IMR-90 (cell line): ENCODE measurements around the gene SCFD2. TPM values are rescaled to one million over a fixed set of nuclear protein-coding genes. Genes with fewer than 3 reads are reported as not detected.

Source experiments
- ATAC-seq: fragments of 200-7000 bp; cut with Tn5 transposase; 2 replicates; pipeline ENCODE4 v1.9.1; 2020; ENCODE audit warnings: low read depth, mild to moderate bottlenecking, moderate library complexity
- BruUV-seq: library from RNA; stranded (reverse); fragments of 400-500 nt; replicated peaks from 2 replicates; lab custom pipeline; 2021; lab: Mats Ljungman, UMichigan
- CTCF ChIA-PET: fragments of 300-600 bp; formaldehyde crosslinking; extraction: SDS; loops from one replicate; lab custom pipeline; 2021; ENCODE audit warnings: antibody characterized with exemption; lab: Yijun Ruan, JAX
- POLR2A ChIA-PET: fragments of 300-600 bp; sonication (Branson Sonifier 250); formaldehyde crosslinking; loops from one replicate; lab custom pipeline; 2022; ENCODE audit warnings: antibody characterized with exemption; ENCODE audit not compliant: unreplicated experiment; lab: Charles Lee
- DNase-seq: peaks from one replicate; pipeline ENCODE4 v3.0.0; 2013
- H2AFZ ChIP-seq: replicated peaks from 2 replicates; pipeline ENCODE3; 2013; ENCODE audit warnings: low read length, mild to moderate bottlenecking; ENCODE audit not compliant: poor library complexity
- H2AK5ac ChIP-seq: 2 replicates; pipeline ENCODE4 v1.6.1; 2013; ENCODE audit warnings: low read depth, low read length, inconsistent platforms
- H2AK9ac ChIP-seq: replicated peaks from 2 replicates; pipeline ENCODE3; 2013; ENCODE audit warnings: mild to moderate bottlenecking, low read depth, low read length, moderate library complexity; ENCODE audit not compliant: poor library complexity
- H2BK120ac ChIP-seq: 2 replicates; pipeline ENCODE4 v1.6.1; 2013; ENCODE audit warnings: low read depth, low read length, inconsistent platforms
- H2BK15ac ChIP-seq: 3 replicates; pipeline ENCODE4 v1.6.1; 2013; ENCODE audit warnings: low read depth, low read length, inconsistent platforms
- H2BK20ac ChIP-seq: 2 replicates; pipeline ENCODE4 v1.6.1; 2013; ENCODE audit warnings: low read depth, mild to moderate bottlenecking, inconsistent platforms, low read length, moderate library complexity
- H2BK5ac ChIP-seq: 2 replicates; pipeline ENCODE4 v1.6.1; 2013; ENCODE audit warnings: mild to moderate bottlenecking, low read depth, low read length, inconsistent platforms; ENCODE audit not compliant: poor library complexity, severe bottlenecking
- H3K14ac ChIP-seq: replicated peaks from 2 replicates; pipeline ENCODE4 v1.6.1; 2013; ENCODE audit warnings: low read depth, low read length, inconsistent platforms
- H3K18ac ChIP-seq: 2 replicates; pipeline ENCODE4 v1.6.1; 2013; ENCODE audit warnings: low read depth, low read length, control low read depth
- H3K23ac ChIP-seq: 2 replicates; pipeline ENCODE4 v1.6.1; 2013; ENCODE audit warnings: low read depth, low read length, inconsistent platforms
- H3K27ac ChIP-seq: 2 replicates; pipeline ENCODE4 v1.5.1; 2013; ENCODE audit warnings: mild to moderate bottlenecking, control low read depth, low read length; ENCODE audit not compliant: insufficient read depth
- H3K27me3 ChIP-seq: 2 replicates; pipeline ENCODE4 v1.6.1; 2013; ENCODE audit warnings: low read length; ENCODE audit not compliant: control insufficient read depth, insufficient read depth
- H3K36me3 ChIP-seq: 2 replicates; pipeline ENCODE4 v1.6.1; 2013; ENCODE audit warnings: low read length, mixed read lengths; ENCODE audit not compliant: control insufficient read depth, insufficient read depth
- H3K4ac ChIP-seq: 2 replicates; pipeline ENCODE4 v1.6.1; 2013; ENCODE audit warnings: low read depth, low read length, inconsistent platforms
- H3K4me1 ChIP-seq: 2 replicates; pipeline ENCODE4 v1.6.1; 2013; ENCODE audit warnings: low read length, mixed read lengths; ENCODE audit not compliant: control insufficient read depth, insufficient read depth
- H3K4me2 ChIP-seq: 2 replicates; pipeline ENCODE4 v1.6.1; 2013; ENCODE audit warnings: low read depth, mild to moderate bottlenecking, control low read depth, low read length, moderate library complexity
- H3K4me3 ChIP-seq: 2 replicates; pipeline ENCODE4 v1.5.1; 2013; ENCODE audit warnings: low read depth, mild to moderate bottlenecking, control low read depth, low read length, moderate library complexity; ENCODE audit not compliant: insufficient read depth
- H3K56ac ChIP-seq: 2 replicates; pipeline ENCODE4 v1.6.1; 2013; ENCODE audit warnings: low read length, inconsistent platforms; ENCODE audit not compliant: insufficient read depth; ENCODE audit errors: extremely low read depth
- H3K79me1 ChIP-seq, 2 experiments: 2 replicates each; pipeline ENCODE4 v1.6.1; 2013; ENCODE audit warnings: low read length in 2 of 2, inconsistent platforms in 1 of 2, low read depth in 1 of 2
- H3K9ac ChIP-seq: 2 replicates; pipeline ENCODE4 v1.6.1; 2013; ENCODE audit warnings: low read depth, low read length, control low read depth
- H3K9me1 ChIP-seq: 2 replicates; pipeline ENCODE4 v1.6.1; 2013; ENCODE audit warnings: low read length, inconsistent platforms; ENCODE audit not compliant: insufficient read depth
- H3K9me3 ChIP-seq: 2 replicates; pipeline ENCODE4 v1.6.1; 2013; ENCODE audit warnings: low read length; ENCODE audit not compliant: control insufficient read depth, insufficient read depth
- H4K20me1 ChIP-seq: 2 replicates; pipeline ENCODE4 v1.6.1; 2013; ENCODE audit warnings: low read length, inconsistent platforms; ENCODE audit not compliant: insufficient read depth
- H4K5ac ChIP-seq: 2 replicates; pipeline ENCODE4 v1.6.1; 2013; ENCODE audit warnings: mild to moderate bottlenecking, low read depth, low read length, control low read depth
- H4K8ac ChIP-seq, 2 experiments: 2 replicates each; pipeline ENCODE4 v1.6.1; 2013; ENCODE audit warnings: low read depth in 2 of 2, low read length in 2 of 2, control low read depth in 1 of 2, inconsistent platforms in 1 of 2
- H4K91ac ChIP-seq: 2 replicates; pipeline ENCODE4 v1.6.1; 2013; ENCODE audit warnings: low read depth, low read length, inconsistent platforms; ENCODE audit not compliant: insufficient read depth
- CEBPB ChIP-seq: IDR thresholded peaks from 2 replicates; pipeline ENCODE4 v1.6.1; 2012; ENCODE audit warnings: low read depth, low read length, improper control_type of control experiment
- CHD1 ChIP-seq: IDR thresholded peaks from 2 replicates; pipeline ENCODE4 v1.6.1; 2012; ENCODE audit warnings: low read depth, low read length, improper control_type of control experiment
- FOS ChIP-seq: fragments of 150-350 bp; IDR thresholded peaks from 2 replicates; pipeline ENCODE4 v1.6.1; 2016; ENCODE audit warnings: low read depth, low read length
- MAFK ChIP-seq: IDR thresholded peaks from 2 replicates; pipeline ENCODE4 v1.6.1; 2012; ENCODE audit warnings: low read depth, low read length, improper control_type of control experiment
- MAZ ChIP-seq: IDR thresholded peaks from 2 replicates; pipeline ENCODE4 v1.6.1; 2012; ENCODE audit warnings: low read depth, mild to moderate bottlenecking, low read length, improper control_type of control experiment, moderate library complexity, borderline replicate concordance
- MXI1 ChIP-seq: IDR thresholded peaks from 2 replicates; pipeline ENCODE4 v1.6.1; 2012; ENCODE audit warnings: low read depth, mild to moderate bottlenecking, low read length, moderate library complexity, borderline replicate concordance
- NFE2L2 ChIP-seq: fragments of 150-350 bp; IDR thresholded peaks from 2 replicates; pipeline ENCODE4 v1.6.1; 2016; ENCODE audit warnings: low read depth, mild to moderate bottlenecking, low read length
- RAD21 ChIP-seq: IDR thresholded peaks from 2 replicates; pipeline ENCODE4 v1.6.1; 2012; ENCODE audit warnings: low read length, improper control_type of control experiment
- RFX5 ChIP-seq: IDR thresholded peaks from 2 replicates; pipeline ENCODE4 v1.8.0; 2012; ENCODE audit warnings: low read depth, mild to moderate bottlenecking, low read length, moderate library complexity
- SMC3 ChIP-seq: fragments of 150-350 bp; IDR thresholded peaks from 2 replicates; pipeline ENCODE4 v1.6.1; 2016; ENCODE audit warnings: low read depth, mild to moderate bottlenecking, antibody characterized with exemption, low read length, moderate library complexity
- WGBS, 2 experiments: methylation state at CpG; one replicate each; pipeline versions ENCODE4 v1.1.5 to v1.1.7; 2013; ENCODE audit warnings: missing lambda C conversion rate in 2 of 2; ENCODE audit not compliant: insufficient read length in 1 of 2; ENCODE audit errors: extremely low coverage in 2 of 2; 5-methylcytosine and 5-hydroxymethylcytosine counted together
- dilution Hi-C: fragments of 300-500 bp; cut with HindIII; formaldehyde crosslinking; loops from one replicate; pipeline ENCODE4 v1.14.3; 2018; ENCODE audit warnings: low sequenced_read_pairs; ENCODE audit not compliant: unreplicated experiment
- in situ Hi-C: fragments of 300-500 bp; cut with MboI; formaldehyde crosslinking; loops from 3 replicates; pipeline ENCODE4 v1.14.3; 2019; ENCODE audit warnings: low sequenced_read_pairs, inconsistent platforms, mixed read lengths
- intact Hi-C: fragments of 100-400 bp; cut with micrococcal nuclease; formaldehyde crosslinking; loops from 2 replicates; pipeline ENCODE4 v1.10.0; 2022
- polyA plus RNA-seq, 3 experiments: library from polyadenylated mRNA; depleted of rRNA; stranded (reverse); fragments of >200 nt; gene quantifications; 2 replicates each; pipeline ENCODE4 v1.2.3, GENCODE V29; 2012; ENCODE audit warnings: low replicate concordance in 1 of 3
- total RNA-seq: library from RNA; depleted of rRNA; stranded (reverse); fragments of >200 nt; gene quantifications from 2 replicates; pipeline ENCODE4 v1.2.3, GENCODE V29; 2012
- TF ChIP-seq, protein P1 (sequence below): conservative IDR thresholded peaks from 2 replicates; pipeline ENCODE4 v1.5.1; 2012; ENCODE audit warnings: mild to moderate bottlenecking, low read depth, low read length, improper control_type of control experiment
- TF ChIP-seq, protein P2 (sequence below): fragments of 150-350 bp; IDR thresholded peaks from 2 replicates; pipeline ENCODE4 v1.6.1; 2017; ENCODE audit warnings: mild to moderate bottlenecking, antibody characterized with exemption, low read length, low read depth
- TF ChIP-seq, protein P3 (sequence below): fragments of 150-350 bp; IDR thresholded peaks from 2 replicates; pipeline ENCODE4 v1.6.1; 2016; ENCODE audit warnings: low read depth, mild to moderate bottlenecking, low read length, moderate library complexity, borderline replicate concordance

Gene SCFD2
- total and polyA plus RNA-seq, 2 of the 4 experiments (the other 2 are of a cell fraction), result 18.9 to 62.4 TPM

DNA sequence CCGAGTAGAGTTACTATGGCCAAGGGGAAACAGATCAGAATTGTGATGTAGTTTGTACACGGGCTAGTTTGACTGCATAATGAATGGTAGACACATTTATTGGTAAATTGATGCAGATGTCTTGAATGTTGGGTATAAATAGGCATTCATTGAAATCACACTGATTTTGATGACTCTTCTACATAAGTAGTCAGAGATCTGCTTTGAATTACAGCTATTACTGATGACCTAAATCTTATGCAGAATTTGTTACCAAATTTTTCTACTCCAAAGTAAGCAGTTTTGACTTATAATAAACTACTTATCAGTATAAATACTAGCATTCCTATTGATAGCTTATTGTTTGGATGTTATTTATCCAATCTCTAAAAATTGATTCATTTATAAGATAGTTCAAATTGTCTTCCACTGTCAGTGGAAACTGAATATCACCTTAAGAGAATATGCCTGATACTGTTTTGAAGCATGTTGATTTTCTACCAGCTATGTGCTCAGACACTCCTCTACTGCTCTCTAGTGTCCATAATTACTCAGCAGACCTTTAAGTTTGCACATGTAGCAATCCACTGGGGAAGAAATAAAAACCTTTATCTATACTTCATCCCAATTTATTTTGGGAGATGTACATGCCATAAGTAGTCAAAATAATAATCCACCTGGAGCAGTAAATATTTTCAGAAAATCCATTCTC lies 383.5 kb downstream of the SCFD2 start:
- no CpG with 5 or more reads among the region's 2 CpGs for WGBS, 2 experiments
- Histone ChIP-seq H3K14ac (0 out of 2 replicates have a peak overlapping the region, but pooled peaks have one; percentile 18), H2AK5ac (no peak overlapping the region), H2AFZ (no peak overlapping the region), H3K4me3 (no peak overlapping the region), H3K23ac (no peak overlapping the region), H3K36me3 (no peaks in the 10 kb centered on the region), H3K4ac (peak overlapping the region; percentile 61), H2BK5ac (no peak overlapping the region), H2BK120ac (peak overlapping the region; percentile 77), H3K27ac (no peak overlapping the region), H3K56ac (no peak overlapping the region), H2BK20ac (peak overlapping the region; percentile 46), H3K18ac (peak overlapping the region; percentile 33; the same call in 1 of the 2 replicates), H3K9me3 (no peaks in the 10 kb centered on the region), H2AK9ac (no peak overlapping the region), H4K20me1 (no peaks in the 10 kb centered on the region), H4K91ac (peak overlapping the region; percentile 58; the same call in 1 of the 2 replicates), H4K5ac (0 out of 2 replicates have a peak overlapping the region, but pooled peaks have one; percentile 51), H3K27me3 (no peaks in the 10 kb centered on the region), H3K9me1 (no peaks in the 10 kb centered on the region; the same call in 1 of the 2 replicates), H3K9ac (no peak overlapping the region), H4K8ac (peak overlapping the region in 1 of 2 experiments; percentile 50; a peak in 1 of 4 replicates), H2BK15ac (no peak overlapping the region), H3K79me1 (no peaks in the 10 kb centered on the region), H3K4me2 (no peak overlapping the region), H3K4me1 (peaks cover 1% of the 10 kb centered on the region)
- dilution Hi-C loops, result no loop called here
- DNase-seq (peak; percentile 73), ATAC-seq (peak; percentile 79)
- in situ Hi-C loops, result loop anchor here (5.0 to 10.0 kb wide), 3 partner anchors 258 to 605 kb away; no protein-coding TSS in a partner anchor
- ChIA-PET CTCF (interaction anchor here (0.7 to 2.2 kb wide), 12 partner anchors 14 to 603 kb away, joined by 3 to 16 read pairs (median 4); no protein-coding TSS in a partner anchor), POLR2A (no interaction called here)
- intact Hi-C loops, result loop anchor here (1.0 to 5.0 kb wide), 7 partner anchors 120 to 875 kb away; partner anchors contain the start of genes RASL11B and USP46
- BruUV-seq, result no TSS peak
- TF ChIP-seq SMC3 (peak; percentile 95), CHD1 (no peak), NFE2L2 (no peak), MAZ (no peak), CEBPB (peak; percentile 49; the same call in 1 of the 2 replicates), FOS (no peak), RFX5 (no peak), RAD21 (peak; percentile 96), MAFK (no peak), MXI1 (no peak)
- TF ChIP-seq, protein P1, sequence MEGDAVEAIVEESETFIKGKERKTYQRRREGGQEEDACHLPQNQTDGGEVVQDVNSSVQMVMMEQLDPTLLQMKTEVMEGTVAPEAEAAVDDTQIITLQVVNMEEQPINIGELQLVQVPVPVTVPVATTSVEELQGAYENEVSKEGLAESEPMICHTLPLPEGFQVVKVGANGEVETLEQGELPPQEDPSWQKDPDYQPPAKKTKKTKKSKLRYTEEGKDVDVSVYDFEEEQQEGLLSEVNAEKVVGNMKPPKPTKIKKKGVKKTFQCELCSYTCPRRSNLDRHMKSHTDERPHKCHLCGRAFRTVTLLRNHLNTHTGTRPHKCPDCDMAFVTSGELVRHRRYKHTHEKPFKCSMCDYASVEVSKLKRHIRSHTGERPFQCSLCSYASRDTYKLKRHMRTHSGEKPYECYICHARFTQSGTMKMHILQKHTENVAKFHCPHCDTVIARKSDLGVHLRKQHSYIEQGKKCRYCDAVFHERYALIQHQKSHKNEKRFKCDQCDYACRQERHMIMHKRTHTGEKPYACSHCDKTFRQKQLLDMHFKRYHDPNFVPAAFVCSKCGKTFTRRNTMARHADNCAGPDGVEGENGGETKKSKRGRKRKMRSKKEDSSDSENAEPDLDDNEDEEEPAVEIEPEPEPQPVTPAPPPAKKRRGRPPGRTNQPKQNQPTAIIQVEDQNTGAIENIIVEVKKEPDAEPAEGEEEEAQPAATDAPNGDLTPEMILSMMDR, result peak; percentile 91
- TF ChIP-seq, protein P2, sequence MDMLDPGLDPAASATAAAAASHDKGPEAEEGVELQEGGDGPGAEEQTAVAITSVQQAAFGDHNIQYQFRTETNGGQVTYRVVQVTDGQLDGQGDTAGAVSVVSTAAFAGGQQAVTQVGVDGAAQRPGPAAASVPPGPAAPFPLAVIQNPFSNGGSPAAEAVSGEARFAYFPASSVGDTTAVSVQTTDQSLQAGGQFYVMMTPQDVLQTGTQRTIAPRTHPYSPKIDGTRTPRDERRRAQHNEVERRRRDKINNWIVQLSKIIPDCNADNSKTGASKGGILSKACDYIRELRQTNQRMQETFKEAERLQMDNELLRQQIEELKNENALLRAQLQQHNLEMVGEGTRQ, result no peak
- TF ChIP-seq, protein P3, sequence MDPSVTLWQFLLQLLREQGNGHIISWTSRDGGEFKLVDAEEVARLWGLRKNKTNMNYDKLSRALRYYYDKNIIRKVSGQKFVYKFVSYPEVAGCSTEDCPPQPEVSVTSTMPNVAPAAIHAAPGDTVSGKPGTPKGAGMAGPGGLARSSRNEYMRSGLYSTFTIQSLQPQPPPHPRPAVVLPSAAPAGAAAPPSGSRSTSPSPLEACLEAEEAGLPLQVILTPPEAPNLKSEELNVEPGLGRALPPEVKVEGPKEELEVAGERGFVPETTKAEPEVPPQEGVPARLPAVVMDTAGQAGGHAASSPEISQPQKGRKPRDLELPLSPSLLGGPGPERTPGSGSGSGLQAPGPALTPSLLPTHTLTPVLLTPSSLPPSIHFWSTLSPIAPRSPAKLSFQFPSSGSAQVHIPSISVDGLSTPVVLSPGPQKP, result no peak
